ENCODE measurements around the gene CARHSP1.
A peak's percentile ranks its signal among the peaks of the same experiment; 100 is the strongest.
"Not testable (repeated sequence)": the region's sequence is repeated elsewhere in the genome, so short reads cannot be mapped to it uniquely, and the experiment has no call there.

Gene CARHSP1

DNA sequence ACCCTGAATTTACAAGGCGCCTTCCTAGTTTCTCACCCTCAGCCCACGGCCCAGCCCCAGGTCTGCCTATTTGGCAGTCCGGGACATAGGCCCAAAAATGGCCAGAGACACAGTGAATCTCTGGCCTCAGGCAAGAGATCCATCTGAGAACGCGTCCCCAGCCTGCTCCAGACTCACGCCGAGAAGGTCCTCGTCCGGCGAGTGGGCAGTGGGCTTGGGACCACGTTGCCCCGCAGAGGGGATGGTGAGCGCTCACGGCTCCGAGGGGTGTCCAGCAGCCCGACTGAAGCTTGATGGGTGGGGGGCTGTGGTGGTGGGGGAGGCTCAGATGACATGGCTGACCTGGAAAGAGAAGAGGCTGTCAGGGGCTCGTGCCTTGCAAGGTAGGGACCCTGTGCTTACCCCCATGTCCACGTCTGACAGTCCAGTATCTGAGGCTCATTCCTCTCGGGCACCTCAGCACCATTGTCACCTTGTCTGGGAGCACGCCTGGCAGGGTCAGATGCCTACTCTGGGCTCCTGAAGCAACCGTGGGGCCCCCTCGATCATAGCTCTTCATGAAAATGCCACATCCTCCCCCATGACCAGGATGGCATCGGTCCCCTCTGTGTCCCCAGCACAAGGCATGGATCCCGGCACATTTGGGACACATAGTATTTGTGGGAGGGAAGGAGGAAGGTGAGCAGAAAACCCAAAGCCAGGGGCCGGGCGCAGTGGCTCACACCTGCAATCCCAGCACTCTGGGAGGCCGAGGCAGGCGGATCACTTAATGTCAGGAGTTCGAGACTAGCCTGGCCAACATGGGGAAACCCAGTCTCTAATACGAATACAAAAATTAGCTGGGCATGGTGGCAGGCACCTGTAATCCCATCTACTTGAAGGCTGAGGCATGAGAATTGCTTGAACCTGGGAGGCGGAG, 9.6 kb downstream of the CARHSP1 start:
- DNase-seq (ENCODE audit: insufficient read length, low spot score) (no peak), FAIRE-seq (no peak)

DNA sequence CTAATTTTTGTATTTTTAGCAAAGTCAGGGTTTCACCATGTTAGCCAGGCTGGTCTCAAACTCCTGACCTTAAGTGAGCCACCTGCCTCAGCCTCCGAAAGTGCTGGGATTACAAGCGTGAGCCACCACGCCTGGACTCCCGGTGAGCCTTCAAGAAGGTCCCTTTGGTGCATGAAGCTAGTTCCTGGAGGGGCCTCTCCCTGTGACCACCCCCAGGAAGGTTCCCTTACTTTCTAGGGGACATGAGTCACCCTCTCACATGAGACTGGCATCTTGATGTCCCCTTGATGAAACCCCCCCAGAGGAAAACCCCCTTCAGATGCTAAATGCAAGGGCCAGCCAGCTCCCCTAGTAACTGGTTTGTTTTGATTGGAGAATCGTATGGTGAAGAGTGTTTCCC, 12.8 kb downstream of the CARHSP1 start:
- no peak for DNase-seq (ENCODE audit: insufficient read length, low spot score)
- FAIRE-seq, result no peak

DNA sequence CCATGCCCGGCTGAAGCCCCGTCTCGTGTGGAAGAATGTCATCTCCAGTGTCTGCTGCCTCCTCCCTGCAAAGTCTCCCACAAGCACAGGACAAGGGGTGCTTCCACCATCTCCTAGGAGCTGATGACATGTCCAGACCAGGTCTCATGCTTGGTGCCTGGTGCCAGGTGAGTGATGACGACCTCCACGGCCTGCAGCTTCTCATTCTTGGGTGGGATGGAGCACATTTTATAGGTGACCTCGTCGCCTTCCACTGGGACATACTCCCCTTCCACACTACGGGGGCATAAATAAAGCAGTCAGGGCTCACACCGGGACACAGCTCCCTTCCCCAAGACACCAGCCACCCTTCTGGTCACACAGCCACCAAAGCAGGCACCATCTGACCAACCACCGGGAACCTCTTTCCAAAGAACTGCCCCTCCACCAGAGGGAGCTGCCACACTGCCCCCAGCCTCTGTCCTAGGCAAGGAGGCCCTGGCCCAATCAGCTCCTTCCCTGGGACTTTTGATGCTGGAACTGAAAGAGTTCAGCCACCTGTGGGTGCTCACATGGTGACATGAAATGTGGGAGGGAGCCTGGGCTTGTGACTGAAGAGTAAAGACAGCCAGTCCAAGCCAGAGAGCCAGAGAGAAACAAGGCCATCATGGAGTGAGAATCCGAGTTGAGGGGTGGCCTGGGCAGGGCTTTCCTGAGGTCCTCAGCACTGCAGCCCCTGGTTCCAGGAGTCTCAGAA, 13.6 kb downstream of the CARHSP1 start:
- no peak for DNase-seq (ENCODE audit: insufficient read length, low spot score)
- FAIRE-seq, result no peak

DNA sequence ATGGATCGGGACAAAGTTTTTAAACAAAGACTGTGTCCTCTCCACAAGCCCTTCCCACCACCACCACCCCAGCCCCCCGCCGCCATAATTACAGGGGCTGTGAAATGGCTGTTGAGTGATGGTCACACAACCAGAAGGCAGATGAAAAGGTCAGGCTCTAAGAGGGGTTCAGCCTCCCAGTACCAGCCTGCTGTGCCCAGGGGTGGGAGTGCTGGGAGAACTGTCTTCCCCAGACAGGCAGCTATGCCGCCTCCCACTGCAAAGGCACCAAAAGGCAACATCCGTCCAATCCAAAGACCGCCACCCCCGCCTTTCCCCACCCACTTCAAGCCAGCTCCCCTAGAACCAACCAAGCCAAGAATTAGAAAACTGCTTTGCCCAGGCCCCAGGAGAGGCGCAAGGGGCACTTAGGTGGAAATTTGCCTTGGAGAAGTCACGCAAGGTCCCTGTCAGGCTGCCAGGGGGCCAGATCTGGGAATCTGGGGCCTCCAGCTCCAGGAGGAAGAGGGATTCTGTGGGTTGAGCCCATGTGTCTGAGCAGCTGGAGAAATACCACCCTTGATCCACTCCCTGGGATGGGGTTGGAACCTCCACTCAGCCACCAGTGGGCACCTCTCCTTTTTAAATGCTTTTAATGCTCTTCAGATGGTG, 14.4 kb downstream of the CARHSP1 start:
- FAIRE-seq, result no peak
- DNase-seq (ENCODE audit: insufficient read length, low spot score), result no peak

DNA sequence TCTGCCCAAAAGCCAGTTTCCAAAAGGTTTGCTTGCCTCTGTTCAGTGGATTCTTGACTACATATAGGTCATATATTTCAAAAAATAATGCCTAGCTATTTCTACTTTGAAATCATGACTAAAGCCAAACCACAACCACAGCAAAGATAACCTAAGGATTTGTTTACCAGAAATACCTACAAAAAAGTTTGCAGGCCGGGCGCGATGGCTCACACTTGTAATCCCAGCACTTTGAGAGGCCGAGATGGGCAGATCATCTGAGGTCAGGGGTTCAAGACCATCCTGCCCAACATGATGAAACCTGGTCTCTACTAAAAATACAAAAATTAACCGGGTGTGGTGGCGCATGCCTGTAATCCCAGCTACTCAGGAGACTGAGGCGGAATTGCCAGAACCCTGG, 15.2 kb downstream of the CARHSP1 start:
- DNase-seq (ENCODE audit: insufficient read length, low spot score), result no peak
- FAIRE-seq, result no peak

DNA sequence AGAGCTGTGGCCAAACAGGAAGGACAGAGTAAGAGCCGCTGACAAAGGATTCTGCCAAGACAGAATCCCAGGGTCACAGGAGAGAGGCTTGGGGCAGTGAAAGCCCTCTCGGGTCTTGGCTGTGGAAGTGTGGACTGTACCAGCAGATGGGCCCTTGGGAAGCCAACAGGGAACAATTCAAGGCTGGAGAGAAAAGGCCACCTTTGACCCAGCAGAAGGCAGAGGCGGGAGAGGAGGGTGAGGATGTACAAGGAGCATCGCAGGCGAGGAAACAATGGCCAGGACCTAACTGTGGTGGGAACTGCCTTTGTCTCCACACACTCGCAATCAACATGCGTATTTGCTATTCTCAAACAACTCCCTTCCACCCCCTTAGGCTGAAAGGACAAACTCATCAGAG, 15.7 kb downstream of the CARHSP1 start:
- FAIRE-seq (no peak), DNase-seq (ENCODE audit: insufficient read length, low spot score) (no peak)

DNA sequence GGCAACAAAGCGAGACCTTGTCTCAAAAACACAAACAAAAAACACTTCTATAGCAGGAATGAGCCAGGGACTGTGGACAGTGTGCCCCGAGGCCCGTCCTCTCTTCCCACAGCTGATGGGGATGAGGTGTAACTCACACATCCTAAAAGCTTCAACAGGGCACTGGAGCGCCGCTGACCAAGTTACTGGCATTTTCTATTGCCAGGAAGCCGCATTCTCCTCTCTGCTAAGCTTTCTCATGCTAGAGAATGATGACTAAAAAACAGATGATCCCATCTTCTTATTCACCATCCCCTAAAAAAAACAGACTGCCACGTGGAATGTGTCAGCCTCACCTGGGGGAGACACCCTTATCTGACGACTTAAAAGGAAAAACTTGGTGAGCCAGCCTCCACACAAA, 16.3 kb downstream of the CARHSP1 start:
- DNase-seq (ENCODE audit: insufficient read length, low spot score), result no peak

DNA sequence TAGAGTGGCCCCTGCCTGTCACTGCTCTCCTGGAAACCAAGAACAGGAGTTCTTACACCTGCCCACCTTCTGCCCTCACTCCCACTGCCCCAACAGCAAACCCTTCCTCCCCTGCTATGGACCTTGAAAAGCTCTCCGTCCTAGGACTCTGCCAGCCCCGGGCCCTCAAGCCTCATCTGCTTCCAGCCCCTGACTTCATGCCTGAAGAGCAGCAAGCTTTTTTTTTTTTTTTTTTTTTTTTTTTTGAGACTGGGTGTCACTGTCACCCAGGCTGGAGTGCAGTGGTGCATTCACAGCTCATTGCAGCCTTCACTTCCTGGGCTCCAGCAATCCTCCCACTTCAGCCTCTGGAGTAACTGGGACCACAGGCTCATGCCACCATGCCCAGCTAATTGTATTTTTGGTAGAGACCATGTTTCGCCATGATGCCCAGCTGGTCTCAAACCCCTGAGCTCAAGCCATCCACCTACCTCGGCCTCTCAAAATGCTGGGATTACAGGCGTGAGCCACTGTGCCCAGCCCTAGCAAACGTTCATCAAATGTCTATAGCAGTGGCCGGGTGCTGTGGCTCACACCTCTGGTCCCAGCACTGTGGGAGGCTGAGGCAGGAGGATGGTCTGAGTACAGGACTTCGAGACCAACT, 16.9 kb downstream of the CARHSP1 start:
- DNase-seq (ENCODE audit: insufficient read length, low spot score) (no peak), FAIRE-seq (no peak)

More for the DNA sequence above, 16.3 kb downstream of the CARHSP1 start:
- no peak for FAIRE-seq

DNA sequence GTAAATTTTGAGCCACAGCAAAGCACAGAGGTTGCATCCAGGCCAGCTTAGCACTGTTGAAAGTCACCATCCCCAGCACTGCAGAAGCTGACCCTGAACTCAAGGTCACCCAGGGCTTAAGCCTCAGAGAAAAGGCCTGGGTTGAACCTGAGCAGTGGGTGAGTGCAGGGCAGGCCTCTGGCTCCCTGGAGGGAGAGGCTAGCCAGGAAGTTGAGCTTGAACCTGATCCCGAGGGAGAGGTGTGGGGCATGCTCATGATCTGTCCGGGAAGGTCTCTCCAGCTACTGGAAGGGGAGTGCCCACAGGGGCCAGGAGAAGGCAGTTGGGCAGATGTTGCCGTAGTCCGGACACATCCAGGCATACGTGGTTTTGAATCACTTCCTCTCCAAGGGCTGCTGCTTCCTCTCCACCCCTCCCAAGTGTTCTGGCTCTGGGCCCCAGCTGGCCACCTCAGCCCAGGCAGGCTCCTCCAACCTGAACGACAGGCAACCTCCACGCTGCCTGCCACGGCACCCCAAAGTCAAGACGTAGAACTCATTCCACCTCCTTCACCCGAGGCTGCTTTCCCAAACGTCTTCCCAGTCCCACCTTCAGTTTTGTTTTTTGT, 18.4 kb downstream of the CARHSP1 start:
- FAIRE-seq (no peak), DNase-seq (ENCODE audit: insufficient read length, low spot score) (no peak)

DNA sequence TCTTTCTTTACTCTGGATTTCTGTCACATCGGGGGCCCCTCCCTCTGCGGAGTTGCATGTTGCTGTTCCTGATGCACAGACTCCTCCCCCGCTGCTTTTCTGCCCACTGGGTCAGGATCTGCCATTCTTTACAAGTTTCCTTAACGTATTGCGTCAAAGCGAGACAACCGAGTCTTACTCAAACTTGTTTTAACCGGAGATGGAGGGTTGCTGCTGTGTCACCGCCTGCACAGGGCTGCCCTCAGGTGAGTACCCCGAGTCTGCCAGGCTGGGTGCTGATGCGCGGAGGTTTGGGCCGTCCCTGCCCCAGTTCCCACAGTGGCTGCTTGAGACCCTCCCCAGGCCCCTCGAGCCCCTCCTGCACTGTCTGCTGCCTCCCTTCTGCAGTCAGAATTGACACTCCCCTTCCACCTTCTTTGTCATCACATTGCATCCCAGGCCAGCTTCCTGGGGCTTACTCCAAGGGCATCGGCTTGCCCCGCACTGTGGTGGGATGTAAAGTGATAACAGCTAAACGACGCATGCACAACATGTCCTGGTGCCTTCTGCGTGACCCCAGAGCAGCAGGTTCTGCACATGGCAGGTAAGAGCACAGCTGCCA, 19.3 kb downstream of the CARHSP1 start:
- FAIRE-seq (no peak), DNase-seq (ENCODE audit: insufficient read length, low spot score) (no peak)

DNA sequence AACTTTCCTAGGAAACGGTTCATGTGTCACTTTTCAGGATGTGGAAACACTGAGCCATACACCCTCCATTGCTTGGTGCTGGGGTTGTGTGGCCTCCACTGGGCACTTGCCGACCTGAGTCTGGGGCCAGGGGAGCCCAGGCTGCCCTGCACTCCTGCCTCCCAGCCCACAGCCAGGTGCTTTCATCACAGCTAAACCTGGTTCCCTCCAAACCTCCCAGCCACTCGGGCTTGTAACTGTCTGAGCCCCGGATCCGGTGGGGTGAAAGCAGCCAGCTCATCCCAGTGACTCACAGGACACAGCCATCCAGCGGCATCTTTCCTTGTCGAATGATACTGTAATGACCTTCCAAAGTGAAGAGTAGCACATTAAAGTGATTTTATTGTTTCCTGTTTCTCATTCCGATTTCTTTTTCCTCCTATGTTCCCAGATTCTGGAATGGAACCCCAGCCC, 19.8 kb downstream of the CARHSP1 start:
- peak; percentile 74 for DNase-seq (ENCODE audit: insufficient read length, low spot score)
- no peak for FAIRE-seq

DNA sequence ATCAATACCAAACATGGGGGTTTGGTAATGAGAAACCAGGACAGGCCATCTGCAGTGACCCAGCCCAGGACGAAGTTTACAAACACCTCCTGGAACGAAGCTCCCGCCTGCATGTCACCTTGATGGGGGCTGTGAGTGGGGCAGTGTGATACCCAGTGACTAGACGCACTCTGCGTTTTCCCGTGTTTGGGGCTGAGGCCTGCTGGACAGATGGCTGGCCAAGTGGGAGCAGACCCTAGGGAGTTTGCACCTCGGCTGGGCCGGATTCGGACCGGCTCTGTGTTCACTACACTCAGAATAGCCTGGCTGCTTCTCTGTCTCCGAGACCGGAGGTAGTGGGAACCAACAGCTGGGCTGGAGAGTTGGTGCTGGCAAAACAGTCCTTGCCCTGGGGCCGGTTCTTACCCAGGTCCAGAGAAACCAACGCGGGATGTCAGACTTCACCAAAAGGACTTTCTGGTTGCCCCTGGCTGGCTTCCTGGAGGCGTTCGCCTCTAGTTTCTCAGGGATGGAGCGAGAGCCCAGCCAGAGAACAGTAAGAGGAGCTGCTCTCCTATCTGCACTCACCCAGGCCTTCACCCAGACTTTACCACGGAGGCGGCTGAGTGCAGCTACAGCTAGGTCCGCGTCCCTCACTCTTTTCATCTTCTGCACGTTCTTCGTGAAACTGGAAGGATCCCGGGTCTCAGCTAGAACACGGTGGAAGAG, 20.4 kb downstream of the CARHSP1 start:
- no peak for FAIRE-seq
- DNase-seq (ENCODE audit: insufficient read length, low spot score), result no peak

DNA sequence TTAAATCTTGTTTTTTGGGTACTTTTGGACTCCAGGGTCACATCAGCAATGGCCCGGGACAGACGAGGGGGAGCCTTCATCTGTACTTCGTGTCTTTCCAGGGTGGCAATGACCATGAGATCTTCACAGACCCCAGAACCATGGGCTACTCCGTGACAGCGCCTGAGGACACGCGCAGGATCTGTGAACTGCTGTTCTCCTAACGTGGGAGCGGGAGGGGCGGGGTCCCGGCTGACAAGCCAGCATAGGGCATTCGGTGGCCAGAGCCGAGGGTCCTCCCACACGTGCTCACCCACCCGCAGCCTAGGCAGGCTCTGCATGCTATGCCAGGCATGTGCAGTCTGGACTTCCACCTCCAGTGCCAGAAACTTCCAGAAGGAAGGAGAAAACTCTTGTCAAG, 21.2 kb downstream of the CARHSP1 start:
- DNase-seq (ENCODE audit: insufficient read length, low spot score) (no peak), FAIRE-seq (no peak)

DNA sequence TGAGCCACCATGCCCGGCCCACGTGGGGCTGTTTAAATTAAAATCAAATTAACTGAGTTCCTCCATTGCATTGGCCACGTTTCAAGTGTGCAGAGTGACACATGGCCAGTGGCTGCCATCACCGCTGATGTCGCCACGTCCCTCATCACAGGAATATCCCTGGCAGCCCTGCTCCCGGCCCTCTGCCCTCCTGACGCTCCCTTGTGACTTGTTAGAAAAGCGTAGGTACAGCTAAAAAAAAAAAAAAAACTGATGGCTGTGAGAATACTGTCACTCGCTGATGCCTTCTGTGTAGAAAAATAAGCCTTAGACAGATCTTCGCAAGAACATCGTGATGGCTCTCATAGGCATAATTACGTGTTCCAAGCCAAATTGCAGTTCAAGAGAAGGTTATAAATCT, 21.7 kb downstream of the CARHSP1 start:
- FAIRE-seq (no peak), DNase-seq (ENCODE audit: insufficient read length, low spot score) (no peak)

DNA sequence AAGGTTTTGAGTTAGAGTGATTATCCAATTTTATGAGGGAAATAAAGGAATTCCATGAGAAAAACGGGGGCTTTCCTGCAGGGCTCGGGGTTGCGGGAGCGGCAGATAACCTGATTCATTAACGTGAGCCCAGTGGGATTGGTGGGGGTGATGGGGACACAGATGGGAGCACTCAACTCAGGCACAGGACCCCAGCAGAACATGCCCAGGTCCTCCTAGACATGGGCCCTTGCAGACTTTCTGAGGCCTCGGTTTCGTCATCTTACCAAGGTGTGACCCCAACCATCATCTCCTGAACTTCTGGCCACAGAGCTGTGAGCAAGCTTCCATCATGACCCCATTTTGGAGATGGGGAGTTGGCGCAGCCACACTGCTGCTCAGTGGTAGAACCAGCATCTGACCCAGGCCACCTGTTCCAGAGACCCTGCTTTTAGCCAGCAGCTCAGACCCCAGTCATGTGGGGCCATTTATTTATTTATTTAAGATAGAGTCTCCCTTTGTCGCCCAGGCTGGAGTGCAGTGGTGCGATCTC, 22.3 kb downstream of the CARHSP1 start:
- FAIRE-seq (no peak), DNase-seq (ENCODE audit: insufficient read length, low spot score) (no peak)

DNA sequence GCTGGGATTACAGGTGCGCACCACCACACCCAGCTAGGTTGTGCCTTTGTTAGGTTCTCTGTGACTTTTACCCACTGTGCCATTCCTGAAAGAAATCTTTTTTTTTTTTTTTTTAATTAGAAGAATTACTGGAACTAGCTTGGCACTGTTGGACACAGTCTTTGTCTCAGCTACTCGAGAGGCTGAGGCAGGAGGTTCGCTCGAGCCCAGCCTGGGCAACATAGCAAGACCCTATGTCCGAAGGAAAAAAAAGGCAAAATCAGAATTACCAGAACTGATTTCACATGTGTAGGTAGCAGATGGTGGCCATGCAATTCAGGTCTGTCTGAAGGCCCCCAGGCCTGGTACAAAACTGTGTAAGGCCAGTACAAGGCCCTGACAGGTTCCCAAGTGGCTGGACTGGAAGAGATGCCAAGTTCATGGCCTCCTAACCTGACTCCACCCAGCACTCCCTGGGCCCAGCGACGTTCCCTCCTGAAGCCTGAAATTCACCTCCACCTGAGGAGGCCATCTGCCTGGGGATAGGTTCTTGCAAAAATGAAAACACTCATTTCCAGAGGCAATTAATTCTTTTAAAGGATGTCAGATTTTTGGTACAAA, 23.0 kb downstream of the CARHSP1 start:
- DNase-seq (ENCODE audit: insufficient read length, low spot score) (no peak), FAIRE-seq (no peak)

DNA sequence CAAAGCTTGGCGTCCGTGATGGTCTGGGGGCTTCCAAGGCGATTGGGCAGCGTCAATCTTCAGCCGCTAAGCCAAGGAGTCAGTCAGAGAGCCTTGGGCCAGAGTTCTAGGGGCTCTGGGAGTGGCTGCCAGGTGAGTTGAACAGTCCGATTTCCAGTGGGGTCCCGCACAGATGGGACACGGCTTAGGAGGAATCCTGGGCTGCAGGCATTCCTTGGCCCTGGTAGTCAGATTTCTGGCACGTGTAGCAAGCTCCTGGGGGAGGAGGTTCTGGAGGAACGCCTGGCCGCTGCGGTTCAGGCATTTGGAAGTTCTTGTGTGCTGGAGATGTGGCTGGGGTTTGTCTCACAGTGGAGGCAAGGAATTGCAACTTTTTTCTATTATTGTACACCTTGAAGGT, 25.5 kb downstream of the CARHSP1 start:
- FAIRE-seq; DNase-seq (ENCODE audit: insufficient read length, low spot score): not testable (repeated sequence)

DNA sequence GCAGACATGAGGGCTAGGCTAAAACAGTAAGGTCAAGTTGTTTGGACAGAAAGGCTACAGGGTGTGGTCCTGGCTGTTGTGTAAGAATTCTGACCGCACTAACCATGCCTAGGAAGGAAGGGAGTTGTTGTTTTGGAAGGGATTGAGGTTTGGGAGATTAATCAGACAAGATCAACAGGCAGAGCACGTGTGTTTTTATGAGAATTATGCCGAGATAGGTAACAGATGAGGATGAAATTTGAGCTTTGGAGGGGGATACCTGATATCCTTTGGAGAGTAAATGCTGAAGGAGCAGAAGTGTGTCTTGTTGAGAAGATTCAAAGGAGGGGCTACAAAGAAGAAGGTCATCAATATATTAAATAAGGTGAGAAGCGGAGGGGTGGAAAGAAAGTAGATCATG, 26.8 kb downstream of the CARHSP1 start:
- DNase-seq (ENCODE audit: insufficient read length, low spot score); FAIRE-seq: not testable (repeated sequence)

DNA sequence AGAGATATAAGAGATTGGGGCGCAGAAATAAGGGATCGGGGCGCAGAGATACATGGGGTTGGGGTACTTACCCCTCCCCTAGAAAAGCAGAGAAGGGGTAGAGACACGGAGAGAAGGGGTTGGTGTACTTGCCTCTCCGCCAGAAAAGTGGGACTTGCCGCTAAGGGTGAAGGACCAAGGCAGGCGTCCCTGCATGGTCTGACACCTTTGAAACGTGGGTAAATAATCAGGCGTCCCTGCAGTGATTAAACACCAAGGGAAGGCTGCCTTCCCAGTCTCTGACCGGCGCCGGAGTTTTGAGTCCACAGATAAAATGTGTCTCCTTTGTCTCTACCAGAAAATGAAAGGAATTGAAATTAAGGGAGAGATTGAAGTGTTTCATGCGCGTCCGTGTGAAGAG, 31.2 kb downstream of the CARHSP1 start:
- FAIRE-seq; DNase-seq (ENCODE audit: insufficient read length, low spot score): not testable (repeated sequence)
